HepG2 (cell line): ENCODE results near the gene S1PR5.

ENCODE experiments used
- ATRX ChIP-seq: sonication (generic); formaldehyde crosslinking; IDR thresholded peaks from 2 replicates; pipeline ENCODE4 v1.4.0; 2020; ENCODE audit warnings: missing genetic modification reagents, borderline replicate concordance
- ELF1 ChIP-seq: sonication (generic); formaldehyde crosslinking; IDR thresholded peaks from 2 replicates; pipeline ENCODE4 v1.4.0; 2020; ENCODE audit warnings: missing genetic modification reagents
- EP300 ChIP-seq, 3 experiments: sonication (generic) in 1 of 3; formaldehyde crosslinking in 1 of 3; IDR thresholded peaks; 2 replicates each; pipeline versions ENCODE4 v1.5.1 to v1.6.1; 2011 to 2020; ENCODE audit warnings: low read depth in 2 of 3, low read length in 2 of 3, borderline replicate concordance in 1 of 3, improper control_type of control experiment in 1 of 3, mild to moderate bottlenecking in 1 of 3, missing genetic modification reagents in 1 of 3, moderate library complexity in 1 of 3
- POLR2A ChIP-seq, 2 experiments: IDR thresholded peaks; 2 replicates each; pipeline ENCODE4 v1.6.1; 2011; ENCODE audit warnings: low read depth in 2 of 2, low read length in 2 of 2, mild to moderate bottlenecking in 1 of 2, moderate library complexity in 1 of 2; ENCODE audit not compliant: insufficient read depth in 1 of 2
- SMC3 ChIP-seq: IDR thresholded peaks from 2 replicates; pipeline ENCODE4 v1.6.1; 2011; ENCODE audit warnings: low read length, improper control_type of control experiment
- ZNF724P ChIP-seq: sonication (generic); formaldehyde crosslinking; IDR thresholded peaks from 2 replicates; pipeline ENCODE4 v1.8.0; 2022; ENCODE audit warnings: missing genetic modification reagents, borderline replicate concordance
- TF ChIP-seq, protein P1 (sequence below), 2 experiments: IDR thresholded peaks; 2 replicates each; pipeline ENCODE4 v1.6.1; 2011 to 2012; ENCODE audit warnings: low read length in 2 of 2, borderline replicate concordance in 1 of 2, low read depth in 1 of 2, mild to moderate bottlenecking in 1 of 2, moderate library complexity in 1 of 2

DNA sequence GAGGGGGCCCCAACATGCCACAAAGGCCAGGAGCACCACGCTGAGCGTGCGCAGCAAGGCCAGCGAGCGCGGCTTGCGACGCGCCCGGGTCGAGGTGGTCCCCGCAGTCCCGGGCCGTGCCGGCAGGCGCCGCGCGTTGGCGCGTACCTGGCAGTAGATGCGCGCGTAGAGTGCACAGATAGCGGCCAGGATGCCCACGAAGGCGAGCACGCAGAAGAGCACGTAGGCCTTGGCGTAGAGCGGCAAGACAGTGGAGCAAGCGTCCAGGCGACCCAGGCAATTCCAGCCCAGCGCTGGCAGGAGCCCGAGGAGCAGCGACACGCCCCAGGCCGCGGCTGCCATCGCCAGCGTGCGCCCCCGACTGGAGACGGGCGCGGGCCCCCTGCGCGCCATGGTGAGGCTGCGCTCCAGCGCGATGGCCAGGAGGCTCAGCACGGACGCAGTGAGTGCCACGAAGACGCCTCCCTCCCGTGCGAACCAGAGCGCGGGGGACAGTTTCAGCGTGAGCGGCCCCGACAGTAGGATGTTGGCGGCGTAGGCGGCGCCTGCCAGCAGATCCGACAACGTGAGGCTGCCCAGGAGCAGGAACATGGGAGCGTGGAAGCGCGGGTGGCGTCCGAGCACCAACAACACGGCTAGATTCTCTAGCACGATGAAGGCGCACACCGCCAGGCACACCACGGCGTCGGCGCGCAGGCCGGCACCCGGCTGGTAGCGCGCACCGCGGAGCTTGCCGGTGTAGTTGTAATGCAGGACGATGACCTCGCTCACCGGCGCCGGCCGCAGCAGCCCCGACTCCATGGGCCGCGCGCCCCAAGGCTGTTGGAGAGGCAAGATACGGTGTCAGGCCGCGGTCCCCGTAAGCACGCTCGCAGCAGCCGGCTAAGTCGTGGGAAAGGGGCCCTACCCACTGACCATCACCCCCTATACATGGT, 2.8 kb downstream of the S1PR5 start:
- no peak for TF ChIP-seq POLR2A (IDR thresholded peaks at IDR 0.05; ENCODE audit: insufficient read depth in 1 of 2, low read depth in 2 of 2, low read length in 2 of 2)
- no peak for TF ChIP-seq SMC3
- TF ChIP-seq ATRX (CRISPR knock-in tag), result no peak
- no peak for TF ChIP-seq EP300 (IDR thresholded peaks at IDR 0.05; ENCODE audit: low read depth in 2 of 2, low read length in 2 of 2)
- TF ChIP-seq EP300 (CRISPR knock-in tag; IDR thresholded peaks at IDR 0.05; ENCODE audit: borderline replicate concordance), result no peak
- no peak for TF ChIP-seq ZNF724P
- TF ChIP-seq ELF1 (CRISPR knock-in tag), result no peak
- TF ChIP-seq, protein P1, sequence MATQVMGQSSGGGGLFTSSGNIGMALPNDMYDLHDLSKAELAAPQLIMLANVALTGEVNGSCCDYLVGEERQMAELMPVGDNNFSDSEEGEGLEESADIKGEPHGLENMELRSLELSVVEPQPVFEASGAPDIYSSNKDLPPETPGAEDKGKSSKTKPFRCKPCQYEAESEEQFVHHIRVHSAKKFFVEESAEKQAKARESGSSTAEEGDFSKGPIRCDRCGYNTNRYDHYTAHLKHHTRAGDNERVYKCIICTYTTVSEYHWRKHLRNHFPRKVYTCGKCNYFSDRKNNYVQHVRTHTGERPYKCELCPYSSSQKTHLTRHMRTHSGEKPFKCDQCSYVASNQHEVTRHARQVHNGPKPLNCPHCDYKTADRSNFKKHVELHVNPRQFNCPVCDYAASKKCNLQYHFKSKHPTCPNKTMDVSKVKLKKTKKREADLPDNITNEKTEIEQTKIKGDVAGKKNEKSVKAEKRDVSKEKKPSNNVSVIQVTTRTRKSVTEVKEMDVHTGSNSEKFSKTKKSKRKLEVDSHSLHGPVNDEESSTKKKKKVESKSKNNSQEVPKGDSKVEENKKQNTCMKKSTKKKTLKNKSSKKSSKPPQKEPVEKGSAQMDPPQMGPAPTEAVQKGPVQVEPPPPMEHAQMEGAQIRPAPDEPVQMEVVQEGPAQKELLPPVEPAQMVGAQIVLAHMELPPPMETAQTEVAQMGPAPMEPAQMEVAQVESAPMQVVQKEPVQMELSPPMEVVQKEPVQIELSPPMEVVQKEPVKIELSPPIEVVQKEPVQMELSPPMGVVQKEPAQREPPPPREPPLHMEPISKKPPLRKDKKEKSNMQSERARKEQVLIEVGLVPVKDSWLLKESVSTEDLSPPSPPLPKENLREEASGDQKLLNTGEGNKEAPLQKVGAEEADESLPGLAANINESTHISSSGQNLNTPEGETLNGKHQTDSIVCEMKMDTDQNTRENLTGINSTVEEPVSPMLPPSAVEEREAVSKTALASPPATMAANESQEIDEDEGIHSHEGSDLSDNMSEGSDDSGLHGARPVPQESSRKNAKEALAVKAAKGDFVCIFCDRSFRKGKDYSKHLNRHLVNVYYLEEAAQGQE (IDR thresholded peaks at IDR 0.05; ENCODE audit: borderline replicate concordance in 1 of 2, low read depth in 1 of 2, low read length in 2 of 2), result no peak
